ENCODE results near the gene TMEM178B.

- TF ChIP-seq CTCF (IDR thresholded peaks at IDR 0.05) (no peak), POLR2A (IDR thresholded peaks at IDR 0.05) (no peak)
These were observed 128.7 kb downstream of the TMEM178B start for GRCh38 chr7:141202535-141202934.
